ENCODE measurements around the gene INSM1. TPM values are rescaled to one million over a fixed set of nuclear protein-coding genes. Genes with fewer than 3 reads are reported as not detected.

The INSM1 gene
- total RNA-seq, 1 experiment from 2014 or later = not detected

- Histone ChIP-seq H3K79me2 (ENCODE audit: low read depth) (no peaks in the 10 kb centered on the region), H3K9me3 (ENCODE audit: insufficient read depth, low read depth) (no peaks in the 10 kb centered on the region), H3K36me3 (ENCODE audit: low read depth) (no peaks in the 10 kb centered on the region), H3K27me3 (ENCODE audit: insufficient read depth, low read depth) (no peaks in the 10 kb centered on the region), H3K4me2 (no peak overlapping the region), H4K20me1 (ENCODE audit: insufficient read depth) (no peaks in the 10 kb centered on the region), H3K27ac (no peak overlapping the region), H3K4me3 (no peak overlapping the region), H3K4me1 (replicated peaks; ENCODE audit: insufficient read depth) (no peaks in the 10 kb centered on the region), H2AFZ (no peak overlapping the region), H3K9me2 (ENCODE audit: insufficient read depth) (no peaks in the 10 kb centered on the region), H3F3A (ENCODE audit: insufficient read depth, low read depth) (no peaks in the 10 kb centered on the region)
- intact Hi-C loops (cut with micrococcal nuclease; ENCODE audit: unreplicated experiment) = no loop called here
- ChIA-PET CTCF (no interaction called here), POLR2A (ENCODE audit: unreplicated experiment) (no interaction called here)
- DNase-seq = no peak
- BruUV-seq (replicated peaks) = no TSS peak
- TF ChIP-seq EZH2 (IDR thresholded peaks at IDR 0.05; ENCODE audit: low read depth) = no peak
- TF ChIP-seq CTCF (conservative IDR thresholded peaks at IDR 0.05) = no peak
Observed at GRCh38 chr20:20396794-20397193, 28.9 kb downstream of the INSM1 start.

- H3K4me2 ChIP-seq = no peak overlapping the region
- H3K4me3 ChIP-seq = no peak overlapping the region
- H4K20me1 ChIP-seq (ENCODE audit: insufficient read depth) = no peaks in the 10 kb centered on the region
- H2AFZ ChIP-seq = no peak overlapping the region
- POLR2A ChIA-PET (ENCODE audit: unreplicated experiment) = no interaction called here
- H3K79me2 ChIP-seq (ENCODE audit: low read depth) = no peaks in the 10 kb centered on the region
- H3K36me3 ChIP-seq (ENCODE audit: low read depth) = no peaks in the 10 kb centered on the region
- BruUV-seq (replicated peaks) = no TSS peak
- no peak overlapping the region for H3K27ac ChIP-seq
- no peak for DNase-seq
- H3K9me2 ChIP-seq (ENCODE audit: insufficient read depth) = no peaks in the 10 kb centered on the region
- CTCF ChIA-PET = no interaction called here
- no peaks in the 10 kb centered on the region for H3K27me3 ChIP-seq (ENCODE audit: insufficient read depth, low read depth)
- H3K4me1 ChIP-seq (replicated peaks; ENCODE audit: insufficient read depth) = no peaks in the 10 kb centered on the region
- TF ChIP-seq CTCF (conservative IDR thresholded peaks at IDR 0.05) (no peak), EZH2 (IDR thresholded peaks at IDR 0.05; ENCODE audit: low read depth) (no peak)
- H3K9me3 ChIP-seq (ENCODE audit: insufficient read depth, low read depth) = no peaks in the 10 kb centered on the region
- intact Hi-C loops (cut with micrococcal nuclease; ENCODE audit: unreplicated experiment) = no loop called here
- no peaks in the 10 kb centered on the region for H3F3A ChIP-seq (ENCODE audit: insufficient read depth, low read depth)
Observed at GRCh38 chr20:20398123-20398522, 30.2 kb downstream of the INSM1 start.

GRCh38 chr20:20399531-20400500, 31.9 kb downstream of the INSM1 start:
- intact Hi-C loops (cut with micrococcal nuclease; ENCODE audit: unreplicated experiment) = no loop called here
- Histone ChIP-seq H3K79me2 (ENCODE audit: low read depth) (no peaks in the 10 kb centered on the region), H3K36me3 (ENCODE audit: low read depth) (no peaks in the 10 kb centered on the region), H3K4me1 (replicated peaks; ENCODE audit: insufficient read depth) (no peaks in the 10 kb centered on the region), H3F3A (ENCODE audit: insufficient read depth, low read depth) (no peaks in the 10 kb centered on the region), H3K27me3 (ENCODE audit: insufficient read depth, low read depth) (no peaks in the 10 kb centered on the region), H3K9me3 (ENCODE audit: insufficient read depth, low read depth) (no peaks in the 10 kb centered on the region), H3K9me2 (ENCODE audit: insufficient read depth) (no peaks in the 10 kb centered on the region), H3K4me2 (no peak overlapping the region), H4K20me1 (ENCODE audit: insufficient read depth) (no peaks in the 10 kb centered on the region), H2AFZ (no peak overlapping the region), H3K4me3 (no peak overlapping the region), H3K27ac (no peak overlapping the region)
- ChIA-PET CTCF (no interaction called here), POLR2A (ENCODE audit: unreplicated experiment) (no interaction called here)
- TF ChIP-seq EZH2 (IDR thresholded peaks at IDR 0.05; ENCODE audit: low read depth) (no peak), CTCF (conservative IDR thresholded peaks at IDR 0.05) (no peak)
- DNase-seq = no peak
- no TSS peak for BruUV-seq (replicated peaks)
